Keratinocyte (primary cell): ENCODE measurements around the gene PHF2. TPM values are rescaled to one million over a fixed set of nuclear protein-coding genes. Genes with fewer than 3 reads are reported as not detected.

Experiments
- DNase-seq: peaks from one replicate; pipeline ENCODE4 v3.0.0-alpha.2; 2011; ENCODE audit warnings: low read depth, missing footprints, low spot score
- FAIRE-seq: peaks from 2 replicates; lab custom pipeline; 2011; peaks lifted over from hg19 to GRCh38; lab: Jason Lieb, UNC
- H2AFZ ChIP-seq: 2 replicates; pipeline ENCODE4 v1.6.0; 2012; ENCODE audit warnings: low read length, control low read depth, inconsistent platforms; ENCODE audit not compliant: control insufficient read depth
- H3K27ac ChIP-seq: 2 replicates; pipeline ENCODE4 v1.5.1; 2011; ENCODE audit warnings: low read length; ENCODE audit not compliant: control insufficient read depth, insufficient read depth
- H3K27me3 ChIP-seq: 3 replicates; pipeline ENCODE4 v1.6.0; 2011; ENCODE audit warnings: low read length; ENCODE audit not compliant: control insufficient read depth, insufficient read depth; ENCODE audit errors: extremely low read depth
- H3K36me3 ChIP-seq, 2 experiments: 2 replicates in 1 of 2; 3 replicates in 1 of 2; pipeline ENCODE4 v1.5.1; 2011; ENCODE audit warnings: low read length in 2 of 2, mild to moderate bottlenecking in 1 of 2; ENCODE audit not compliant: control insufficient read depth in 2 of 2, insufficient read depth in 2 of 2; ENCODE audit errors: extremely low read depth in 1 of 2
- H3K4me1 ChIP-seq: 3 replicates; pipeline ENCODE4 v1.5.1; 2011; ENCODE audit warnings: low read length; ENCODE audit not compliant: control insufficient read depth, insufficient read depth; ENCODE audit errors: extremely low read depth
- H3K4me2 ChIP-seq: 3 replicates; pipeline ENCODE4 v1.6.0; 2011; ENCODE audit warnings: low read depth, low read length; ENCODE audit not compliant: control insufficient read depth, insufficient read depth; ENCODE audit errors: extremely low read depth
- H3K4me3 ChIP-seq, 3 experiments: fragments of 200-600 bp in 1 of 3; sonication (generic) in 1 of 3; 2 replicates in 2 of 3; 3 replicates in 1 of 3; pipeline ENCODE4 v1.5.1; 2011 to 2016; ENCODE audit warnings: low read length in 3 of 3, mild to moderate bottlenecking in 3 of 3, control low read depth in 2 of 3, inconsistent platforms in 1 of 3, low read depth in 1 of 3, mixed read lengths in 1 of 3, mixed run types in 1 of 3, moderate library complexity in 1 of 3; ENCODE audit not compliant: control insufficient read depth in 2 of 3, insufficient read depth in 2 of 3; ENCODE audit errors: extremely low read depth in 1 of 3
- H3K79me2 ChIP-seq: 2 replicates; pipeline ENCODE4 v1.6.0; 2012; ENCODE audit warnings: low read length; ENCODE audit not compliant: control insufficient read depth, insufficient read depth
- H3K9ac ChIP-seq: 3 replicates; pipeline ENCODE4 v1.6.0; 2011; ENCODE audit warnings: low read length; ENCODE audit not compliant: control insufficient read depth, insufficient read depth; ENCODE audit errors: extremely low read depth
- H3K9me1 ChIP-seq: 3 replicates; pipeline ENCODE4 v1.6.0; 2011; ENCODE audit warnings: low read length; ENCODE audit not compliant: control insufficient read depth, insufficient read depth; ENCODE audit errors: extremely low read depth
- H3K9me3 ChIP-seq: 2 replicates; pipeline ENCODE4 v1.5.1; 2012; ENCODE audit warnings: low read depth, low read length; ENCODE audit not compliant: control insufficient read depth
- H4K20me1 ChIP-seq: 3 replicates; pipeline ENCODE4 v1.6.0; 2011; ENCODE audit warnings: low read length; ENCODE audit not compliant: control insufficient read depth, insufficient read depth; ENCODE audit errors: extremely low read depth
- CTCF ChIP-seq, 3 experiments: IDR thresholded peaks in 1 of 3; conservative IDR thresholded peaks in 1 of 3; optimal IDR thresholded peaks in 1 of 3; 2 replicates in 2 of 3; 3 replicates in 1 of 3; pipeline versions ENCODE3 to v1.5.1; 2011; ENCODE audit warnings: low read length in 3 of 3, mild to moderate bottlenecking in 3 of 3, moderate library complexity in 2 of 3, control low read depth in 1 of 3, inconsistent platforms in 1 of 3; ENCODE audit not compliant: insufficient read depth in 2 of 3; ENCODE audit errors: extremely low read depth in 1 of 3
- EZH2 ChIP-seq: IDR thresholded peaks from one replicate; pipeline ENCODE4 v1.6.1; 2012; ENCODE audit warnings: inconsistent platforms, mild to moderate bottlenecking, low read length, moderate library complexity
- dilution Hi-C: fragments of 300-500 bp; cut with MboI; formaldehyde crosslinking; loops from one replicate; pipeline ENCODE4 v1.7.0; 2020; ENCODE audit warnings: low sequenced_read_pairs; ENCODE audit not compliant: extremely low pct_ligation_motif_present
- polyA plus RNA-seq, 5 experiments: library from polyadenylated mRNA; depleted of rRNA in 3 of 5; stranded (reverse) in 3 of 5; stranded (forward) in 1 of 5; unstranded in 1 of 5; fragments of >200 nt; gene quantifications; 1 replicate in 1 of 5; 2 replicates in 3 of 5; 3 replicates in 1 of 5; pipeline versions ENCODE4 v1.2.1 to v1.2.3, GENCODE V29; 2011 to 2012; ENCODE audit warnings: missing spikeins in 2 of 5, low read depth in 1 of 5, low replicate concordance in 1 of 5

PHF2 gene
- polyA plus RNA-seq, 1 donor (not counting 4 experiments of a cell fraction or from before 2014, with no cell fraction given), result 5.1 TPM

- Histone ChIP-seq H3K27me3 (no peaks in the 10 kb centered on the region), H3K9me3 (no peaks in the 10 kb centered on the region), H3K27ac (no peak overlapping the region), H3K4me3 (no peak overlapping the region), H3K4me2 (no peak overlapping the region), H3K9me1 (no peaks in the 10 kb centered on the region), H4K20me1 (no peaks in the 10 kb centered on the region), H3K4me1 (no peaks in the 10 kb centered on the region), H3K79me2 (no peaks in the 10 kb centered on the region), H3K36me3 (peaks cover 6 to 19% of the 10 kb centered on the region in 2 experiments), H2AFZ (no peak overlapping the region), H3K9ac (no peak overlapping the region)
- TF ChIP-seq EZH2, result no peak
- no peak for TF ChIP-seq CTCF (optimal IDR thresholded peaks at IDR 0.05 in 1 of 3, IDR thresholded peaks at IDR 0.05 in 1 of 3, conservative IDR thresholded peaks at IDR 0.05 in 1 of 3; ENCODE audit: extremely low read depth in 1 of 3, insufficient read depth in 2 of 3, low read length in 3 of 3)
- FAIRE-seq (no peak), DNase-seq (no peak)
- dilution Hi-C loops, result no loop called here
Measured at GRCh38 chr9:93648836-93649235, 72.5 kb downstream of the PHF2 start.

DNA sequence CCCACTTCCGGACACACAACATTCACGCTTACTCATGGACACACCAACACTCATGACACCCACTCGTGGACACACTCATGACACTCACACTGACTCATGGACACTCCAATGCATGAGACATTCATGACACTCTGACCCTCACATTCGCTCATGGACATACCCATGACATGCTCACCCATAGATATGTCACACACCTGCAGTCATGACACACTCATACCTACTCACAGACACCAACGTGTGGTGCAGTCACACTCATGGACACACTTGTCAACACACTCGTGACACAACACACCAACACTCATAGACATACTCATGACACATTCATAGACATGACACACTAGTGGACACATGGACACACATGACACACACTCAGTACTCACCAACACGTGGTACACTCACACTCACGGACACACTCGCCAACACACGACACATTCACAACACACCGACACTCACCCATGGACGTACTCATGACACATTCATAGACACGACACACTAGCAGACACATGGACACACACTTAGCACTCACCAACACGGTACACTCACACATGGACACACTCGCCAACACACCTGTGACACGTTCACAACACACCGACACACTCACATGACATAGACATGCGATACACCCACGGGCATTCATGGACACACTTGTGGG is 73.4 kb downstream of the PHF2 start:
- no peak for DNase-seq
- Histone ChIP-seq H3K9me1 (no peaks in the 10 kb centered on the region), H3K27ac (no peak overlapping the region), H3K27me3 (no peaks in the 10 kb centered on the region), H2AFZ (no peak overlapping the region), H3K36me3 (peaks cover 6 to 24% of the 10 kb centered on the region in 2 experiments), H4K20me1 (no peaks in the 10 kb centered on the region), H3K9ac (no peak overlapping the region), H3K4me1 (no peaks in the 10 kb centered on the region), H3K9me3 (no peaks in the 10 kb centered on the region), H3K4me2 (no peak overlapping the region), H3K4me3 (no peak overlapping the region), H3K79me2 (no peaks in the 10 kb centered on the region)
- FAIRE-seq, result peak; percentile 49
- TF ChIP-seq CTCF (optimal IDR thresholded peaks at IDR 0.05 in 1 of 3, IDR thresholded peaks at IDR 0.05 in 1 of 3, conservative IDR thresholded peaks at IDR 0.05 in 1 of 3; ENCODE audit: extremely low read depth in 1 of 3, insufficient read depth in 2 of 3, low read length in 3 of 3) (no peak), EZH2 (no peak)
- dilution Hi-C loops, result no loop called here
